GM23338 (cell line): ENCODE results near the gene C15orf61. TPM values are rescaled to one million over a fixed set of nuclear protein-coding genes. Genes with fewer than 3 reads are reported as not detected.

Experiments
- ATAC-seq: fragments of 200-7000 bp; cut with Tn5 transposase; 3 replicates; pipeline ENCODE4 v1.9.1; 2020
- DNase-seq: peaks from one replicate; pipeline ENCODE4 v3.0.0-alpha.2; 2015; ENCODE audit warnings: low spot score
- H2AFZ ChIP-seq: fragments of 200-600 bp; sonication (generic); 2 replicates; pipeline ENCODE4 v1.8.0; 2016; ENCODE audit warnings: antibody characterized with exemption, mild to moderate bottlenecking, moderate library complexity
- H3F3A ChIP-seq: fragments of 200-600 bp; sonication (generic); replicated peaks from 2 replicates; pipeline ENCODE4 v1.8.0; 2017; ENCODE audit warnings: antibody characterized with exemption, mixed run types, low read depth
- H3K27ac ChIP-seq: fragments of 200-600 bp; sonication (generic); 2 replicates; pipeline ENCODE4 v1.6.1; 2016; ENCODE audit warnings: low read depth
- H3K27me3 ChIP-seq: fragments of 200-600 bp; sonication (generic); 2 replicates; pipeline ENCODE4 v1.8.0; 2016; ENCODE audit warnings: mild to moderate bottlenecking, mixed run types, moderate library complexity; ENCODE audit not compliant: insufficient read depth
- H3K36me3 ChIP-seq: fragments of 200-600 bp; sonication (generic); 2 replicates; pipeline ENCODE4 v1.8.0; 2016; ENCODE audit warnings: mild to moderate bottlenecking; ENCODE audit not compliant: insufficient read depth
- H3K4me1 ChIP-seq: fragments of 200-600 bp; sonication (generic); 2 replicates; pipeline ENCODE4 v1.8.0; 2016; ENCODE audit warnings: mild to moderate bottlenecking, moderate library complexity; ENCODE audit not compliant: insufficient read depth
- H3K4me2 ChIP-seq: fragments of 200-600 bp; sonication (generic); 2 replicates; pipeline ENCODE4 v1.7.1; 2017; ENCODE audit warnings: mixed run types
- H3K4me3 ChIP-seq: fragments of 200-600 bp; sonication (generic); 2 replicates; pipeline ENCODE4 v1.6.1; 2016; ENCODE audit warnings: mixed run types
- H3K79me2 ChIP-seq: fragments of 200-600 bp; sonication (generic); replicated peaks from 2 replicates; pipeline ENCODE4 v1.8.0; 2017; ENCODE audit warnings: mild to moderate bottlenecking; ENCODE audit not compliant: insufficient read depth
- H3K9me2 ChIP-seq: fragments of 200-600 bp; sonication (generic); 2 replicates; pipeline ENCODE4 v1.8.0; 2017; ENCODE audit not compliant: insufficient read depth
- H4K20me1 ChIP-seq: fragments of 200-600 bp; sonication (generic); replicated peaks from 2 replicates; pipeline ENCODE4 v1.8.0; 2017; ENCODE audit warnings: mild to moderate bottlenecking; ENCODE audit not compliant: insufficient read depth
- H3K27ac Mint-ChIP-seq: 2 replicates; pipeline ENCODE4 v1.8.0; 2020; ENCODE audit warnings: inconsistent platforms, mild to moderate bottlenecking, moderate library complexity, mixed read lengths
- H3K27me3 Mint-ChIP-seq: 3 replicates; pipeline ENCODE4 v1.8.0; 2022; ENCODE audit warnings: low read depth, mild to moderate bottlenecking, moderate library complexity, mixed read lengths, inconsistent platforms; ENCODE audit not compliant: insufficient read depth, poor library complexity
- H3K36me3 Mint-ChIP-seq: 3 replicates; pipeline ENCODE4 v1.8.0; 2021; ENCODE audit warnings: low read depth, mild to moderate bottlenecking, inconsistent platforms, moderate library complexity, mixed read lengths
- H3K4me1 Mint-ChIP-seq: 3 replicates; pipeline ENCODE4 v1.8.0; 2020; ENCODE audit warnings: mild to moderate bottlenecking, inconsistent platforms, mixed read lengths
- H3K4me3 Mint-ChIP-seq: 3 replicates; pipeline ENCODE4 v1.8.0; 2021; ENCODE audit warnings: moderate library complexity, mild to moderate bottlenecking, inconsistent platforms, mixed read lengths
- H3K9me3 Mint-ChIP-seq: 3 replicates; pipeline ENCODE4 v1.8.0; 2020; ENCODE audit warnings: moderate library complexity, mild to moderate bottlenecking, inconsistent platforms, mixed read lengths
- CREB1 ChIP-seq: fragments of 250-450 bp; sonication (Bioruptor Pico); IDR thresholded peaks from 2 replicates; pipeline ENCODE4 v1.5.0; 2020; ENCODE audit warnings: low read depth, mild to moderate bottlenecking, moderate library complexity
- CTCF ChIP-seq, 2 experiments: fragments of 200-600 bp in 1 of 2; sonication (generic) in 1 of 2; conservative IDR thresholded peaks; 2 replicates each; pipeline versions ENCODE4 v1.5.1 to v1.6.1; 2016 to 2017; ENCODE audit warnings: antibody characterized with exemption in 2 of 2, low read depth in 2 of 2, mild to moderate bottlenecking in 2 of 2, moderate library complexity in 1 of 2
- ETS1 ChIP-seq: IDR thresholded peaks from 2 replicates; pipeline ENCODE4 v1.6.1; 2016; ENCODE audit warnings: antibody characterized with exemption
- EZH2 ChIP-seq: fragments of 200-600 bp; sonication (generic); IDR thresholded peaks from one replicate; pipeline ENCODE4 v1.8.0; 2017; ENCODE audit warnings: antibody characterized with exemption, mild to moderate bottlenecking, low read depth; ENCODE audit not compliant: unreplicated experiment
- EZH2phosphoT487 ChIP-seq: fragments of 200-600 bp; sonication (generic); IDR thresholded peaks from one replicate; pipeline ENCODE4 v1.8.1; 2018; ENCODE audit warnings: antibody characterized with exemption; ENCODE audit not compliant: unreplicated experiment
- JUNB ChIP-seq: IDR thresholded peaks from one replicate; pipeline ENCODE4 v1.6.1; 2016; ENCODE audit warnings: antibody characterized with exemption; ENCODE audit not compliant: unreplicated experiment
- NANOG ChIP-seq: IDR thresholded peaks from 2 replicates; pipeline ENCODE4 v1.6.1; 2016; ENCODE audit warnings: antibody characterized with exemption, borderline replicate concordance
- POLR2AphosphoS5 ChIP-seq: IDR thresholded peaks from 2 replicates; pipeline ENCODE4 v1.6.1; 2016; ENCODE audit warnings: antibody characterized with exemption, low read depth
- STAT1 ChIP-seq: IDR thresholded peaks from one replicate; pipeline ENCODE4 v1.6.1; 2016; ENCODE audit warnings: antibody characterized with exemption; ENCODE audit not compliant: unreplicated experiment
- ZNF114 ChIP-seq: fragments of 250-450 bp; sonication (Bioruptor Pico); IDR thresholded peaks from 2 replicates; pipeline ENCODE4 v1.5.0; 2020; ENCODE audit warnings: mild to moderate bottlenecking, moderate library complexity
- ZNF331 ChIP-seq: fragments of 250-450 bp; sonication (Bioruptor Pico); IDR thresholded peaks from 2 replicates; pipeline ENCODE4 v1.5.0; 2020; ENCODE audit warnings: low read depth, mild to moderate bottlenecking, moderate library complexity
- ZNF462 ChIP-seq: fragments of 250-450 bp; sonication (Bioruptor Pico); IDR thresholded peaks from 2 replicates; pipeline ENCODE4 v1.5.0; 2020; ENCODE audit warnings: mild to moderate bottlenecking, moderate library complexity
- polyA plus RNA-seq: library from polyadenylated mRNA; unstranded; fragments of >200 nt; fragmentation: Nextera tagmentation; extraction: Ambion mirVana; gene quantifications from 2 replicates; pipeline ENCODE4 v1.2.1, GENCODE V29; 2016
- total RNA-seq: library from RNA; depleted of rRNA; stranded (reverse); fragments of >200 nt; shearing (Covaris generic); gene quantifications from 2 replicates; pipeline ENCODE4 v1.2.3, GENCODE V29; 2014
- TF ChIP-seq, protein P1 (sequence below): IDR thresholded peaks from one replicate; pipeline ENCODE4 v1.6.1; 2018; ENCODE audit warnings: antibody characterized with exemption; ENCODE audit not compliant: unreplicated experiment

The C15orf61 gene
- total and polyA plus RNA-seq, 2 experiments from 2014 or later = 1.8 to 5.9 TPM

DNA sequence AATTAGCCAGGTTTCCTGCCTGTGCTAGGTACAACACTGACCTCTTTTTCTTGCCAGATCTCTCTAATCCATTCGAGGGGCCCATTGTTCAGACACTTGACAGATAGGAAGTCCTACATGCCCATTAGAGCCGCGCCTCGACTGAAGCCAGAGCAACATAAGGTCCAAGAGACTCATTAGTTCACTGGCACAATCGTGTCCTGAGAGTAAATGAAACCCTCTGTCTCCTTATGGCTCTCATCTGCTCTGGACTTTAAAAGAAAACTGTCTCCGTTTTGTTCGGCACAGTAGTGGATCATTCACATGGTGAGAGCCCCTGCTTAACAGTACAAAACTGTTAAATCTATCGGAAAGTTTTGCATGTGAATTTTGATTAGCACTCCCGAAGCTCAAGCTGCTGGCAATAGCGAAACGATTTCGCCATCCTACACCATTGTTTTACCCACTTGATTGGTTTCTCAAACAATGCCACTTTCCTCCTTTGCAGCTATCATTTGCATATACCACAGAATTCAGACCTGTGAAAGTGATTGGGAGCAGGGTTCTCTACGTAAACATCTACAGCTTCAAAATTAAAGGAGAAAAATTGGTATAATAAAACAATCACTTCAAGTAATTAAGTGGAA is 19.0 kb upstream of the C15orf61 start:
- DNase-seq (peak; percentile 23), ATAC-seq (peak; percentile 80)
- Histone ChIP-seq H3K4me2 (peak overlapping the region; percentile 44), H4K20me1 (no peaks in the 10 kb centered on the region; the same call in 1 of the 2 replicates), H3K27me3 (no peaks in the 10 kb centered on the region), H3K27ac (no peak overlapping the region), H3F3A (no peaks in the 10 kb centered on the region), H3K4me3 (no peak overlapping the region), H3K79me2 (no peaks in the 10 kb centered on the region), H3K36me3 (no peaks in the 10 kb centered on the region), H3K4me1 (peaks cover 17% of the 10 kb centered on the region; the same call in 1 of the 2 replicates), H2AFZ (no peak overlapping the region), H3K9me2 (no peaks in the 10 kb centered on the region)
- Mint-ChIP-seq H3K4me1 (peaks cover 22% of the 10 kb centered on the region), H3K9me3 (no peaks in the 10 kb centered on the region; the same call in 2 of the 3 replicates), H3K27me3 (no peaks in the 10 kb centered on the region), H3K4me3 (no peak overlapping the region; the same call in 2 of the 3 replicates), H3K36me3 (no peaks in the 10 kb centered on the region), H3K27ac (no peak overlapping the region)
- TF ChIP-seq ZNF462 (CRISPR knock-in tag) (no peak), CREB1 (CRISPR knock-in tag) (no peak), CTCF (conservative IDR thresholded peaks at IDR 0.05; ENCODE audit: low read depth in 2 of 2) (no peak), ZNF114 (no peak), EZH2 (no peak), NANOG (no peak), EZH2phosphoT487 (no peak), JUNB (no peak), ZNF331 (CRISPR knock-in tag) (no peak), ETS1 (no peak), STAT1 (no peak), POLR2AphosphoS5 (no peak)
- TF ChIP-seq, protein P1, sequence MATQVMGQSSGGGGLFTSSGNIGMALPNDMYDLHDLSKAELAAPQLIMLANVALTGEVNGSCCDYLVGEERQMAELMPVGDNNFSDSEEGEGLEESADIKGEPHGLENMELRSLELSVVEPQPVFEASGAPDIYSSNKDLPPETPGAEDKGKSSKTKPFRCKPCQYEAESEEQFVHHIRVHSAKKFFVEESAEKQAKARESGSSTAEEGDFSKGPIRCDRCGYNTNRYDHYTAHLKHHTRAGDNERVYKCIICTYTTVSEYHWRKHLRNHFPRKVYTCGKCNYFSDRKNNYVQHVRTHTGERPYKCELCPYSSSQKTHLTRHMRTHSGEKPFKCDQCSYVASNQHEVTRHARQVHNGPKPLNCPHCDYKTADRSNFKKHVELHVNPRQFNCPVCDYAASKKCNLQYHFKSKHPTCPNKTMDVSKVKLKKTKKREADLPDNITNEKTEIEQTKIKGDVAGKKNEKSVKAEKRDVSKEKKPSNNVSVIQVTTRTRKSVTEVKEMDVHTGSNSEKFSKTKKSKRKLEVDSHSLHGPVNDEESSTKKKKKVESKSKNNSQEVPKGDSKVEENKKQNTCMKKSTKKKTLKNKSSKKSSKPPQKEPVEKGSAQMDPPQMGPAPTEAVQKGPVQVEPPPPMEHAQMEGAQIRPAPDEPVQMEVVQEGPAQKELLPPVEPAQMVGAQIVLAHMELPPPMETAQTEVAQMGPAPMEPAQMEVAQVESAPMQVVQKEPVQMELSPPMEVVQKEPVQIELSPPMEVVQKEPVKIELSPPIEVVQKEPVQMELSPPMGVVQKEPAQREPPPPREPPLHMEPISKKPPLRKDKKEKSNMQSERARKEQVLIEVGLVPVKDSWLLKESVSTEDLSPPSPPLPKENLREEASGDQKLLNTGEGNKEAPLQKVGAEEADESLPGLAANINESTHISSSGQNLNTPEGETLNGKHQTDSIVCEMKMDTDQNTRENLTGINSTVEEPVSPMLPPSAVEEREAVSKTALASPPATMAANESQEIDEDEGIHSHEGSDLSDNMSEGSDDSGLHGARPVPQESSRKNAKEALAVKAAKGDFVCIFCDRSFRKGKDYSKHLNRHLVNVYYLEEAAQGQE = no peak
